ENCODE measurements around the gene EGFL8.

The EGFL8 gene

GRCh38 chr6:32146687-32147086, 17.7 kb upstream of the EGFL8 start:
- DNase-seq (ENCODE audit: low read depth in 2 of 2): no peak

- DNase-seq (ENCODE audit: low read depth in 2 of 2): no peak
Measured at GRCh38 chr6:32147401-32148132, 16.8 kb upstream of the EGFL8 start.

DNA sequence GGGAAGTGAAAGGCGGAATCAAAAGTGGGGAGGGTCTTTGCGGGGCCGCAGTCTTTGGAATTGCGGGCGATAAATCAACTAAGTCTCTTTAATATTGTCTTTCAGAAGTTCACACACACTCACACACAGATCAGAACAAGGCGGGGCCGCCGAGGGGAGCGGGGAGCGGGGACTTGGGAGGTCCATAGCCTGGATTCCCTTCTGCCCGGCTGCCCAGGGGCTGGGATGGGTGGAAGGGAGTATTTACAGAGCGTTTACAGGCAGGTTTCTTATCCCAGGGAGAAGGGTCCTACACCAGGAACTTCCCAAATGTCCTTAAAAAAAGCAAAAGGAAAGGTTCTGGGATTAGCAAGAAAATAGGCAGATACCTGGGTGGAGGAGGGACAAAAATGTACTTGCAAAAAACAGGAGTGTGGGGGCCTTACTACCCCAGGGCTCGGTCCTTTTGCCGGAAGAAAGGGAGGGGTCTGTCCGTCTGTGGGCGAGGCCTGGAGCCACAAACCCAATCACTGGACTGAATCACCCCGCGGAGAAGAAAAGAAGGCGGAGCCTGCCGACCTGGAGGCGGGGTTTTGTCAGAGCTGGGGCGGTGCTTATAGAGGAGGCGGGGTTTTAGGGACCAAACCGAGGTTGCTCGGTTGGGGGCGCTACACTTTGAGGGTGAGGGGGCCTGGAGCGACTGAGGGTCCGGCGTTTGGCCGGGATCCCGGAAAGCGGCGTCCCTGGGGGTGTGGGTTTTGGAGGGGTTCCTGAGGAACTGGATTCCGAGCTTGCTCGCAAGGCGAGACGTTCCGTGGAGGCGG, 15.9 kb upstream of the EGFL8 start:
- DNase-seq (ENCODE audit: low read depth in 2 of 2): peak; percentile 38 to 58

- DNase-seq (ENCODE audit: low read depth in 2 of 2): no peak
Measured at GRCh38 chr6:32149092-32149755, 15.2 kb upstream of the EGFL8 start.

- DNase-seq (ENCODE audit: low read depth in 2 of 2): no peak
Measured at GRCh38 chr6:32149932-32150870, 14.2 kb upstream of the EGFL8 start.

DNA sequence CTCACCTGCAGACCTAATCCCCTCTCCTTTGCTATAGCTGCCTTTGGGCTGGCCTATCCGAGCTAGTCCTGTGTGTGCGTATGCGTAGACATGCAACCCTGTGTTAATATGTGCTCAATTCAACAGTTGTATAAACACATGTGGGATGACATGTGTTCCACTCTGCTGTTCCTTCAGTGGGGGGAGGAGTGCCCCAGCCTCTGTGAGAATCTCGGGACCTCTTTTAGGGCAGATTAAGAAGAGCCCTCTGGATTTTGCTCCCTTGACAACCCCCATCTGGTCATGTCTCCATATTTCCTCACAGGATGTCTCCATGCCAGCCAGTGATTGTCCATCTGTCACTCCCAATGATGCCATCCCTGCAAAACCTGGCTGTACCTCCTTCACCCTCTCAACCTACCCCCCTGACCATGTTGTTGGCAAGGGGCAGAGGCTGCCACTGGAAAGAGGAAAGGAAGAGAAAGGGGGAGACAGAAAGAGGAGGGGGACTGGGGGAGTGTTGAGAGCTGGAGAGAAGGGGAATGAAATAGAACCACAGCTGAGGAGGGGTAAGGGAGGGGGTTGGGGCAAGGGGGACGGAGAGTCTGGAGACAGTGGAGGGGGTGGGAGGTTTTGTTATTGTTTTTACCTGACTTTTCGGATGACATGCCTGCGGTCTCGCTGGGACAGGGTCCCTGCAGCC, 13.1 kb upstream of the EGFL8 start:
- DNase-seq (ENCODE audit: low read depth in 2 of 2): no peak

GRCh38 chr6:32151863-32152768, 12.3 kb upstream of the EGFL8 start, which contains the start of gene PRRT1:
Gene PRRT1, minus strand, starts transcription at chr6:32151939. Its CDS starts 112 bp downstream, at chr6:32151827.
- no peak for DNase-seq (ENCODE audit: low read depth in 2 of 2)

DNA sequence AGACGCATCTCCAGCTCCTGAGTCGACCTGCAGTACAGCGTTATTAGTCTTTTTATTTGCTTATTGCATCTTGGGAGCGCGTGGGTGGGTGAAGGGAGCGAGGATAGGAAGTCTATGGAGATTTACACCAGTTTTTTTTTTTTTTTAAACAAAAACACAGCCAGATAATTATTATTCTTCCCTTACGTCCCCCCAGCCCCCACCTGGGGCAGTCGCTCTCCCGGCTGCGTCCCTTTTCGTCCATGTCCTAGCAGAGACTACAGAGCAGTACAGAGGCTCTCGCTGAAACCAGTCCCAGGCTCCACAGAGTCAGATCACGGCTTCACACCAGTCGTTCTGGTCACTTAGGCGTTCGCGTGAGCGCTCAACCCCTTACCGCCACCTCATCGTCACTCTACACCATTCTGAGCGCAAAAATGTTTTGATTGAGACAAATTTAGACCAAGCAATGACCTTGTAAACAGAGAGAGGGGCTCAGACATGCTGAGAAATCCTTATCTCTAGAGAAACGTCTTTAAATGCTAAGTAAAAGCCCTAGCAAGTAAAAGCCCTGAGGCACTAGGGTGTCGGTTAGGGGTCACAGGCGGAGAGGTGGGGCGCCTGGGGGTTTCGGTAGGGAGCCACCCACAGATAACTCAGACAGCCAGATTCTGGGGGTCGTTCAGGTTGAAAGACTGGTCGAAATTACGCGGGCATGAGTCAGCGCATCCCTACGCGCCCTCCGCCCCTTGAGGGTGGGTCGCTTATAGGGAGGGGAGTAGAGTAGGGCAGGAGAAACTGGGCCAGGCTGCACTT, 11.4 kb upstream of the EGFL8 start:
- no peak for DNase-seq (ENCODE audit: low read depth in 2 of 2)

- DNase-seq (ENCODE audit: low read depth in 2 of 2): peak; percentile 77 to 81
Measured at GRCh38 chr6:32153564-32154513, 10.6 kb upstream of the EGFL8 start, which contains the start of gene PPT2. Gene PPT2, plus strand, starts transcription at chr6:32154141. Its CDS starts 454 bp downstream, at chr6:32154595.

DNA sequence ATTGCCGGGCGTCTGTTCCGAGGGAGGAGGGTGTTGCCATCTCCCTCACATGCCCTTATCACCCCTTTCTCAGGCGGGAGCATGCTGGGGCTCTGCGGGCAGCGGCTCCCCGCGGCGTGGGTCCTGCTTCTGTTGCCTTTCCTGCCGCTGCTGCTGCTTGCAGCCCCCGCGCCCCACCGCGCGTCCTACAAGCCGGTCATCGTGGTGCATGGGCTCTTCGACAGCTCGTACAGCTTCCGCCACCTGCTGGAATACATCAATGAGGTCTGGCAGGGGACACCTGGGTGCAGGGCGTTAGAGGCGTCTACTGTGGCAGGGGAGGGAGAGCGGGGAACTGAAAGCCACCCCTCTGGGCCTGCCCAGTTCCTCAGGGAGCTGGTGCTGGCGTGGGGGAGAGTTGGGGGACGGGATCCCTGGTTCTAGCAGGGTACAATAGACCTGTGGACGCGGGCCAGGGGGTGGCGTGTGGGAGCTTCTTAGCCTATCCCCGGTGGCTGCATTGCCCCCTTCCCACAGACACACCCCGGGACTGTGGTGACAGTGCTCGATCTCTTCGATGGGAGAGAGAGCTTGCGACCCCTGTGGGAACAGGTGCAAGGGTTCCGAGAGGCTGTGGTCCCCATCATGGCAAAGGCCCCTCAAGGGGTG, 9.8 kb upstream of the EGFL8 start:
- peak; percentile 46 to 48 for DNase-seq (ENCODE audit: low read depth in 2 of 2)

- DNase-seq (ENCODE audit: low read depth in 2 of 2): no peak
Measured at GRCh38 chr6:32156891-32157290, 7.5 kb upstream of the EGFL8 start.

DNA sequence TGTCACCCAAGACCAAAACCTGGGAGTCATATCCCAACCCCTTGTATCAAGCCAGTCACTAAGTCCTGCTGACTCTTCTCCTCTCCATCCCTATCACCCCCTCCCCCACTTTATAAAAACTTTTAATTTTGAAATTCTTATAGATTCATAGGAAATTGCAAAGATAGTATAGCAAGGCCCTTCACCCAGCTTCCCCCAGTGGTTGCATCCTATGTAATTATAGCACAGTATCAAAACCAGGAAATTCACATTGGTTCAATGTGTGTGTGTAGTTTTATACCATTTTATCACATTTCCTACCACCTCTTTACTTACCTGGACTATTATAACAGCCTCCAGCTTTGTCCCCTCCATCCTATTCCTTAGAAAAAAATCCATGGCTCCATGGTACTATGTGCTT, 6.3 kb upstream of the EGFL8 start:
- DNase-seq (ENCODE audit: low read depth in 2 of 2): no peak

DNA sequence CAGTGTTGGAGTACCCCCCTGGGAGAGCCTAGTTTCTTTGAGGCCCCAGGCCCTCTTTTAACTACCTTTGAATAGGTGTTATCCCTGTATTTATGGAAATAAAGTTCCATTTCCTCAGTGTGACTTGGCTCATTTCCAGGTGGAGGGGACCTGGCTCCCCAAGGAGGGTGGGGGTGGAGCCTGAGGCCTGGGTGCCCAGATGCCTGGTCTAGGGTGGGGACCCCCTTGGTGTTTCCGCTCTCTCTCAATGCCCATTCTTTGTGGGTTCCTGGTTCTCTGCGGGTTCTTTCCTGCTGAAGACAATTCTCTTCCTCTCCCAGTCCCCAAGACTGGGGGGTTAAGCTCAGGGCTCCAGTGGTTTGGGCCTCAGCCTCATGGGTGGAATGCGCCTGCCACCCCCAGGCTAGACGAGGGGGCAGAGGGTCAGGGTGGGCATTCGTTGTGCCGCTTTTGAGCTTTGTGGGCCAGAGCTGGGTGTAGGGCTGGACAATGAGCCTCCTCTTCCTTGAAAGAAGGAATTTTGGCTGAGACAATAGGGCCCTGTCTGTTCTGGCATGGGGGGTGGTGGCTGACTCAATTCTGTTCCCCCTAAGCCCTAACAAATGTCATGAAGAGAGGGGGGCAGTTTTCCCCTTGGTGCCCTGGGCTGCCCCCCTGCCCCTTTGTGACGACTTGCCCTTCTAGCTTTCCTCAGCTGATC, 686 bp upstream of the EGFL8 start:
- no peak for DNase-seq (ENCODE audit: low read depth in 2 of 2)

GRCh38 chr6:32166411-32167061, 2.1 kb downstream of the EGFL8 start:
- no peak for DNase-seq (ENCODE audit: low read depth in 2 of 2)

GRCh38 chr6:32167154-32167760, 2.9 kb downstream of the EGFL8 start:
- no peak for DNase-seq (ENCODE audit: low read depth in 2 of 2)

Data from stimulated activated CD8-positive, alpha-beta memory T cell treated with anti-CD3 and anti-CD28 coated beads, Interleukin-15, amount 100 ng/mL, for 48 hours (primary cell).